Kidney epithelial cell (primary cell): ENCODE data around the gene DGKA. TPM values are rescaled to one million over a fixed set of nuclear protein-coding genes. Genes with fewer than 3 reads are reported as not detected.

Experiments
- DNase-seq: peaks from one replicate; pipeline ENCODE4 v3.0.0-alpha.2; 2010; ENCODE audit warnings: low read depth
- H3K27me3 ChIP-seq: 2 replicates; pipeline ENCODE4 v1.6.0; 2011; ENCODE audit warnings: low read length; ENCODE audit not compliant: control insufficient read depth, insufficient read depth
- H3K36me3 ChIP-seq: 2 replicates; pipeline ENCODE4 v1.5.1; 2011; ENCODE audit warnings: low read length; ENCODE audit not compliant: control insufficient read depth, insufficient read depth
- H3K4me3 ChIP-seq: 2 replicates; pipeline ENCODE4 v1.5.1; 2011; ENCODE audit warnings: low read depth, mild to moderate bottlenecking, control low read depth, low read length
- total RNA-seq: library from RNA; depleted of rRNA; stranded (reverse); fragments of >200 nt; gene quantifications from 2 replicates; pipeline ENCODE4 v1.2.3, GENCODE V29; 2015
- TF ChIP-seq, protein P1 (sequence below): IDR thresholded peaks from 2 replicates; pipeline ENCODE4 v1.5.1; 2011; ENCODE audit warnings: mild to moderate bottlenecking, moderate library complexity, low read length, control low read depth, inconsistent platforms; ENCODE audit not compliant: insufficient read depth, poor library complexity, severe bottlenecking

Gene DGKA
- total RNA-seq: 59.4 and 60.9 TPM in 2 replicates

DNA sequence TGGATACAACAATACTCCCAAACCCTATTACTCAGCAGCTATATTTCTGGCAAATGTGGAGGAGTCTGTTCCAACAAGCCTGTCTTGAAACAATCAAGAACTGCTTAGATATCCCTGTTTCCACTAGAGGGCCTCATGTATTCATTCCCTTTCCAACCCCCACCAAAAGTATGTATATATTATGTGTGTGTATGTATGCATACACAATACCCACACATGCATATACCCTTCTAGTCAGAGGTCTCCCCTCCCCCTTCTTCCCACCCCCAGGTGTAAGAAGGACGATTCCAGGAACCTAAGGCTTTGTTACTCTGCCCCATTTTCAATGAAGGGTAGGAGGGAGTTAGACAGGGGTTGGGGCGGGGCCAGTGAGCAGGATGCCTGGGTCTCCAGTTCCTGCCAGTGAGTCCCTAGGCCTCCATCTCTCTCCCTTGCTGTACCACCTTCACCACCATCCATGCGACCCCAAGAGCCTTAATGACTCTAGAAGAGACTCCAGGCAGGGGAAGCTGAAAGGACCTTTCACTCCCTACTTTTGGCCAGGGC, at the start of gene DGKA:
DGKA (plus strand) TSS at position 392 of the 546 bp plus-strand sequence. CDS start 5,342 bp downstream, outside the sequence.
- TF ChIP-seq, protein P1, sequence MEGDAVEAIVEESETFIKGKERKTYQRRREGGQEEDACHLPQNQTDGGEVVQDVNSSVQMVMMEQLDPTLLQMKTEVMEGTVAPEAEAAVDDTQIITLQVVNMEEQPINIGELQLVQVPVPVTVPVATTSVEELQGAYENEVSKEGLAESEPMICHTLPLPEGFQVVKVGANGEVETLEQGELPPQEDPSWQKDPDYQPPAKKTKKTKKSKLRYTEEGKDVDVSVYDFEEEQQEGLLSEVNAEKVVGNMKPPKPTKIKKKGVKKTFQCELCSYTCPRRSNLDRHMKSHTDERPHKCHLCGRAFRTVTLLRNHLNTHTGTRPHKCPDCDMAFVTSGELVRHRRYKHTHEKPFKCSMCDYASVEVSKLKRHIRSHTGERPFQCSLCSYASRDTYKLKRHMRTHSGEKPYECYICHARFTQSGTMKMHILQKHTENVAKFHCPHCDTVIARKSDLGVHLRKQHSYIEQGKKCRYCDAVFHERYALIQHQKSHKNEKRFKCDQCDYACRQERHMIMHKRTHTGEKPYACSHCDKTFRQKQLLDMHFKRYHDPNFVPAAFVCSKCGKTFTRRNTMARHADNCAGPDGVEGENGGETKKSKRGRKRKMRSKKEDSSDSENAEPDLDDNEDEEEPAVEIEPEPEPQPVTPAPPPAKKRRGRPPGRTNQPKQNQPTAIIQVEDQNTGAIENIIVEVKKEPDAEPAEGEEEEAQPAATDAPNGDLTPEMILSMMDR: peak; percentile 64
- no peak for DNase-seq

DNA sequence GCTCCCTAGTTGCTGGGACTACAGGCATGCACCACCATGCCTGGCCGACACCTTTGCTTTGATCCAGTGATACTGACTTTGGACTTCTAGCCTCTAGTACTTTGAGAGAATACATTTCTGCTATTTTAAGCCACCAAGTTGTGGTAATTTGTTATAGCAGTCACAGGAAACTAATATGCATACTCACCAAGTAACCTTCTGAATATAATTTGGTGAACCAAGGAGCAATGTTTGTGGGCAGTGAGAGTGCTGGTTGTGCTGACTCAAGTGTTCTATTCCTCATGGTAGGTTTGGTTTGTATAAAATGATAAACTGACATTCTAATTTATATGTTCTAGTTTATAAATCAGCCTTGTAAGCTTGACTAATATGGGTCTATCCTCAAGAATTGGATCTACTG, 45.8 kb upstream of the DGKA start:
- TF ChIP-seq, protein P1: no peak
- no peak for DNase-seq
- H3K4me3 ChIP-seq: no peak overlapping the region

More for the DNA sequence above, at the start of gene DGKA:
- Histone ChIP-seq H3K36me3 (no peaks in the 10 kb centered on the region), H3K27me3 (no peaks in the 10 kb centered on the region), H3K4me3 (peak within 1 kb of the TSS; percentile 59)

DNA sequence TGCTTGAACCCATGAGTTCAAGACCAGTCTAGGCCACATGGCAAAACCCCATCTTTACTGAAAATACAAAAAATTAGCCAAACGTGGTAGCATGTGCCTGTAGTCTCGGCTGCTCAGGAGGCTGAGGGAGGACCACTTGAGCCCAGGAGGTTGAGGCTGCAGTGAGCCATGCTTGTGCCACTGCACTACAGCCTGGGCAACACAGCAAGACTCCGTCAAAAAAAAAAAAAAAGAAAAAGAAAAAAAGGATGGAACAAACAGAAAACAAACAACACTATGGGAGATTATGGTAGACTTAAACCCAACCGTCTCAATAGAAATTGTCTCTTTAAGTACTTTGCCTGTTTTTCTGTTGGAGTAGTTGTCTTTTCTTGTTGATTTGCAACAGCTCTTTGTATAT, 39.7 kb upstream of the DGKA start:
- Histone ChIP-seq H3K4me3 (no peak overlapping the region), H3K27me3 (no peaks in the 10 kb centered on the region), H3K36me3 (no peaks in the 10 kb centered on the region)
- no peak for DNase-seq
- TF ChIP-seq, protein P1: no peak

More for the DNA sequence above, 45.8 kb upstream of the DGKA start:
- no peaks in the 10 kb centered on the region for H3K27me3 ChIP-seq
- no peaks in the 10 kb centered on the region for H3K36me3 ChIP-seq

DNA sequence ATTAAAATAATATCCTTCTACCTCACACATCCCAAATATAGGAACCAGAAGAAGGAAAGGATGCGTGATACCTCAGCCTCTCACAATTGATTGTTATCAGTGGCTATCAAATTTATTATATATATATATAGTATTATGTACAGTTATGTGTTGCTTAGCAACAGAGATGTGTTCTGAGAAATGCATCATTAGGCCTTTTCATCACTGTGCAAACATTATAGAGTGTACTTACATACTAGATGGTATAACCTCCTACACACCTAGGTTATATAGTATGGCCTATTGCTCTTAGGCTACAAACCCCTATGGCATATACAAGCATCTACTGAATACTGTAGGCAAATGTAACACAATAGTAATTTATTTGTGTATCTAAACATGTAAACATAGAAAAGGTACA, 37.2 kb upstream of the DGKA start:
- Histone ChIP-seq H3K4me3 (no peak overlapping the region), H3K36me3 (no peaks in the 10 kb centered on the region), H3K27me3 (no peaks in the 10 kb centered on the region)
- DNase-seq: no peak
- TF ChIP-seq, protein P1: no peak

DNA sequence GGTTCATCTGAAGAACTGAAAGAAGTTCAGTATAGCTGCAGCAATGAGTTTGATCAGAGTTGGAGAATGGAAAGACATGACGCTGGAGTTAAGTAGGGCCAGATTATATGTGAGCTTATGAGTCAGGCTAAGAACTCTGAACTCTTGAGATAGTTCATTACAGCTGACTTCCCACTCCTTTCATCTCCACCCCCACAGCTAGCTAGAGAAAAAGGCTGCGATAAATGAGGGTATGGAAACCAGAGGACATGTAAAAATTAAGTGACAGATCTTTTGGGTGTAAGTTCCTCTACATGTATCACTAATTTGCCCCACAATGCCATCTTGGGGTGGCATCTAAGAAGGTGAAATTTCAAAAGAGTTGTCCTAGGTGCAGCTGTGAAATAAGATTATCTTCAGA, 31.9 kb upstream of the DGKA start:
- Histone ChIP-seq H3K36me3 (no peaks in the 10 kb centered on the region), H3K4me3 (no peak overlapping the region), H3K27me3 (no peaks in the 10 kb centered on the region)
- DNase-seq: no peak
- TF ChIP-seq, protein P1: no peak

DNA sequence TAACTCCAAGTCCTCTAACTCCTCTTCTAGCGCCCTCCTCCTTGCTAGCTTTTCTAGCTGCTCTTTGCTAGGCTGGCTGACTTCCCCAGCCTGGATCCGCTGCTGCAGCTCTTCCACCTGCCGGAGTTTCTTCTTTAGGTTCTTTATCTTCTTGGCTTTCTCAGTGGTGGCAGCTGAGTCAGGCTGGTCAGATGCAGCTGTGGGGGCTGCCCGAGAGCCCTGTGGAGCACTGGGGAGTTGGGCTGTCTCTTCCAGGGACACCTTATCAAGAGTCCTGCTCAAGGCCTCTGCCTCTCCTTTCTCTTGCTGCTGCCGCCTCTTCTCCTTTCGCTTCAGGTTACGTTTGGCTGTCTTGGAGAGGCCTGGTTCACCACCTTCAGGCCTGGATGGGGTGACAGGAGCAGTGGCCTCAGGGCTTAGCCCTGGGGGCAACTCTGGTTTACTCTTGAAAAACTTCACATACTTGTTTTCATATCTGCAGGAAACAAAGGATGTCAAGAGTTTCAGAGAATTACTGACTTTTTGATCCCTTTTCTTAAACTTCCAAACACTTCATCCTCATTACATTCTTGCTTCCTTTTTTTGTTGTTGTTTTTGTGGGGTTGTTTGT, 29.0 kb upstream of the DGKA start:
- H3K27me3 ChIP-seq: no peaks in the 10 kb centered on the region

More for the DNA sequence above, 29.0 kb upstream of the DGKA start:
- no peaks in the 10 kb centered on the region for H3K36me3 ChIP-seq
- H3K4me3 ChIP-seq: no peak overlapping the region
- no peak for DNase-seq
- TF ChIP-seq, protein P1: no peak
